Heart left ventricle (tissue), 16 donors: Measurements from ENCODE around the gene HOXB4. TPM values are rescaled to one million over a fixed set of nuclear protein-coding genes. Genes with fewer than 3 reads are reported as not detected.
A peak's percentile ranks its signal among the peaks of the same experiment; 100 is the strongest.

Experiments used
- ATAC-seq, 4 donors: fragments of 200-7000 bp; cut with Tn5 transposase; one replicate each; pipeline ENCODE4 v1.9.1; 2020 to 2022; ENCODE audit warnings: moderate library complexity in 4 of 4, mild to moderate bottlenecking in 3 of 4, moderate number of reproducible peaks in 1 of 4
- DNase-seq, 5 donors: peaks; one replicate each; pipeline ENCODE4 v3.0.0-alpha.2; 2020
- H3K27ac ChIP-seq, 12 donors: fragments of 200-600 bp; sonication (generic) in 4 of 12; one replicate each; pipeline versions ENCODE4 v1.5.0 to v1.8.0; 2016 to 2022; ENCODE audit warnings: mild to moderate bottlenecking in 2 of 12
- H3K27me3 ChIP-seq, 9 donors: fragments of 200-600 bp; sonication (generic) in 2 of 9; one replicate each; pipeline versions ENCODE4 v1.5.1 to v1.8.0; 2016 to 2022; ENCODE audit warnings: mild to moderate bottlenecking in 3 of 9
- H3K36me3 ChIP-seq, 9 donors: fragments of 200-600 bp; sonication (generic) in 2 of 9; one replicate each; pipeline versions ENCODE4 v1.5.0 to v1.8.0; 2018 to 2022; ENCODE audit warnings: mild to moderate bottlenecking in 2 of 9
- H3K4me1 ChIP-seq, 12 donors: fragments of 200-600 bp; sonication (generic) in 4 of 12; one replicate each; pipeline versions ENCODE4 v1.5.0 to v1.8.0; 2016 to 2022; ENCODE audit warnings: mild to moderate bottlenecking in 3 of 12
- H3K4me3 ChIP-seq, 12 donors: fragments of 200-600 bp; sonication (generic) in 4 of 12; one replicate each; pipeline versions ENCODE4 v1.5.0 to v1.8.0; 2017 to 2022; ENCODE audit warnings: mild to moderate bottlenecking in 9 of 12, moderate library complexity in 4 of 12
- H3K9me3 ChIP-seq, 12 donors: fragments of 200-600 bp; sonication (generic) in 4 of 12; one replicate each; pipeline versions ENCODE4 v1.5.0 to v1.8.0; 2016 to 2022; ENCODE audit warnings: mild to moderate bottlenecking in 1 of 12
- CTCF ChIP-seq, 12 donors: fragments of 200-600 bp; sonication (generic) in 4 of 12; IDR thresholded peaks; one replicate each; pipeline versions ENCODE4 v1.5.0 to v1.8.0; 2018 to 2022; ENCODE audit warnings: antibody characterized with exemption in 12 of 12, mild to moderate bottlenecking in 5 of 12
- POLR2A ChIP-seq, 2 donors: fragments of 450-650 bp; IDR thresholded peaks; one replicate each; pipeline ENCODE4 v1.6.1; 2017; ENCODE audit warnings: antibody characterized with exemption in 2 of 2, mild to moderate bottlenecking in 2 of 2, moderate library complexity in 2 of 2
- WGBS, 4 donors: extraction: QIAGEN DNeasy Blood & Tissue Kit in 2 of 4; methylation state at CpG; one replicate each; pipeline versions ENCODE4 v1.1.5 to v1.1.7; 2013 to 2018; 5-methylcytosine and 5-hydroxymethylcytosine counted together
- intact Hi-C, 10 donors: fragments of 100-400 bp; cut with DNase I; formaldehyde crosslinking; loops; one replicate each; pipeline versions ENCODE4 v1.11.1 to v1.14.2; 2022
- polyA plus RNA-seq, 2 donors: library from polyadenylated mRNA; stranded (reverse); fragments of 200-250 nt; gene quantifications; one replicate each; pipeline ENCODE4 v1.2.3, GENCODE V29; 2013
- total RNA-seq, 9 donors: library from RNA; depleted of rRNA in 2 of 9; stranded (reverse); fragments of >200 nt in 2 of 9; fragmentation: NEBNext Ultra II Directional in 3 of 9; extraction: Animal tissue kit (Norgen Biotek cat#: 25700) in 3 of 9; gene quantifications; one replicate each; pipeline versions ENCODE4 v1.1.0 to v1.2.4, GENCODE V29; 2016 to 2023
- donor health status: ischemic (EF 13 %, LVEDD 7.1; RV severe dilation, severe dysfunction).
- donor health status: healthy with polysubstance abuse.
- donor health status: DM: no; HTN: yes; CAD: no.
- donor health status: DM: no; HTN: no; CAD: no.
- donor health status: ischemic (EF 25% LVEDD 6.9; RV normal size, moderate dysfunction).
- donor health status: ischemic (EF 25% LVEDD 5.7; RV mildly dilated, moderate dysfunction).
- donor health status: healthy.
- donor health status: DM: yes; HTN: yes; CAD: no.
- donor health status: ischemic (EF 35%, LVEDD 5.7; RV mildly dilated, moderate dysfunction).
- donor health status: nonischemic (EF 11% LVEDD 7.7; RV severe dilation, severe dysfunction).
- donor health status: DM: yes; HTN: yes; CAD: no.
- donor health status: PGD.
- donor health status: ischemic (EF 29% LVEDD 5.4; RV normal size, mild dysfunction).
- donor health status: nonischemic (EF 23%, LVEDD 6.1; RV moderate dilation, normal function).

HOXB4 gene
- total and polyA plus RNA-seq, 11 donors = 0.27 to 2.8 (median 0.59) TPM; not detected in 1

DNA sequence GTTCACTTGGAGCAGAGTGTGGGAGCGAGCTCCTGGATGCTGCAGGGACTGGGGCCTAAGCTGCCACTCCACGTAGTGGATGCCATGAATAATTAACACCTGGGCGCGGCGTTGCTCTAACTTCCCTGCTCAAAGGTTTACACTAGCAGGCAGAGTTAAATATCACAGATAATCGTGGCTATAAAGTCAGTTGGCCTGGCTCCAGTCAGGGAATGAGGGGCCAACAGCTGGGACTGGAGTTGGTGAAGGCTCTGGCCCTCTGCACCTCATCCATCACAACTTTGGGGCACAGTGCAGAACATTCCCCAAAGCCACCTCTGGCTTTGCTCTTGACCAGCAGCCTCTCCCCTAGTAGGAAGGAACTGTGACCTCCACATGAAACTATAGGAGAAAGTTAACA is 10.9 kb downstream of the HOXB4 start:
- 40 to 56% (median 44%) methylated on average over 6 of the region's 6 CpGs for WGBS, 4 donors
- TF ChIP-seq CTCF (IDR thresholded peaks at IDR 0.05) = no peak
- TF ChIP-seq POLR2A (IDR thresholded peaks at IDR 0.05) = no peak

DNA sequence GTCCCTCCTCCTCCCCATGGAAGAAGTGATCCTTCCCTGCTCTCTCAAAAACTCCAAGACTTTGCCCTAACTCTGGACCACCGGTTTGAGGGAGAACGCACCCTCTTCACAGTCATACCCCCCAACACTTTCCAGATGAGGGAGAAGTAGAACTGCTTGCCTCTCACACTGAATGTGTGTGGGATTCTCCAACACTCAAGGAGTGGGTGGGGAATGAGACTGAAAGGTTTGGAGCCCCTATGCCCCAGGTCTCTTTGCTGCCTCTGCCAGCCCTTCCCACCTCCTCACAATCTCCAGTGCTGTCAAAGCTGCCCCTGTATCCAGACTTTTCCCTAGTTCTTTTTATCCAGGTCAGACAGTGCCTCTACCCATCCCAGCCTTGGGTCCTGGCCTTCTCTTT is 11.4 kb downstream of the HOXB4 start:
- H3K27ac ChIP-seq = peak overlapping the region in 8 of 12 donors; percentile 38 to 97 (median 66)
- no peaks in the 10 kb centered on the region for H3K9me3 ChIP-seq
- no peak for ATAC-seq
- no peak for DNase-seq
- peaks cover 18 to 99% (median 82%) of the 10 kb centered on the region in 9 donors for H3K27me3 ChIP-seq
- H3K4me1 ChIP-seq = peaks cover 0 to 43% (median 0%) of the 10 kb centered on the region in 12 donors
- TF ChIP-seq POLR2A (IDR thresholded peaks at IDR 0.05) = no peak
- no peak for TF ChIP-seq CTCF (IDR thresholded peaks at IDR 0.05)
- no peak overlapping the region for H3K4me3 ChIP-seq
- WGBS, 4 donors = 37 to 60% (median 43%) methylated on average over 2 of the region's 2 CpGs
- H3K36me3 ChIP-seq = no peaks in the 10 kb centered on the region
- intact Hi-C loops = no loop called here

More for the DNA sequence above, 10.9 kb downstream of the HOXB4 start:
- Histone ChIP-seq H3K9me3 (no peaks in the 10 kb centered on the region), H3K27ac (peak overlapping the region in 8 of 12 donors; percentile 38 to 97 (median 66)), H3K4me1 (peaks cover 0 to 43% (median 0%) of the 10 kb centered on the region in 12 donors), H3K36me3 (no peaks in the 10 kb centered on the region), H3K4me3 (no peak overlapping the region), H3K27me3 (peaks cover 18 to 100% (median 87%) of the 10 kb centered on the region in 9 donors)
- ATAC-seq = no peak
- intact Hi-C loops = no loop called here
- DNase-seq = no peak

GRCh38 chr17:48565925-48566710 is 12.0 kb downstream of the HOXB4 start:
- ATAC-seq = no peak
- TF ChIP-seq CTCF (IDR thresholded peaks at IDR 0.05) (no peak), POLR2A (IDR thresholded peaks at IDR 0.05) (no peak)
- Histone ChIP-seq H3K36me3 (no peaks in the 10 kb centered on the region), H3K27ac (peak overlapping the region in 6 of 12 donors; percentile 43 to 97 (median 74)), H3K4me1 (peaks cover 0 to 46% (median 0%) of the 10 kb centered on the region in 12 donors), H3K9me3 (no peaks in the 10 kb centered on the region), H3K27me3 (peaks cover 18 to 98% (median 78%) of the 10 kb centered on the region in 9 donors), H3K4me3 (no peak overlapping the region)
- intact Hi-C loops = loop anchor here in 1 of 10 donors (2.0 kb wide), 1 partner anchor 13 kb away; the partner anchor contains the start of gene HOXB4
- 34 to 63% (median 50%) methylated on average over 4 of the region's 4 CpGs for WGBS, 4 donors
- no peak for DNase-seq

DNA sequence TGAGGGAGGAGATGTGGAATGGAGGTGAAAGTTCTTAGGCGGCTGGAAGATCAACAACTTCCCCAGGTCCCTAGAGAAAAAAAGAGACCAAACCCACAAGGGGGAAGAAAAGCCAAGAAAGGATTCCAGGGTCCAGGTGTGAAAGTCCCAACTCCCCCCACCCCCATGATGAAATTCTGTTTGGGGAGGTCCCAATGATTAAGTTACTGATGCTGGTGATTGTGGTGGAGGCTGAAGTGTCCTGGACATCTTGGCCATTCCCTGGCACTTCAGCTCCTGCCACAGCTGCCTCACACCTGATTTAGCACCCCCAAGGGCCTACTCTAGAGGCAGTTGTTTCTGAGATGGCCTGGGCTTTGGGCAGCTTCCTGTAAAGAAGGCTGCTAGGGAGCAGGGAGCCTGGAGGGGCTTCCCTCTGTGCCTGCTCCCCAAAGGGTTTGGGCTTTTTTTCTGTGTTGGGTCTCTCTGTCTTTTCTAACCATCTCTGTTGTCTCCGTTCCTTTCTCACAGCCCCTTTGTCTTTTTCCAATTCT is 13.1 kb downstream of the HOXB4 start:
- Histone ChIP-seq H3K27me3 (peaks cover 16 to 96% (median 72%) of the 10 kb centered on the region in 9 donors), H3K4me3 (peak overlapping the region in 5 of 12 donors; percentile 39 to 56 (median 54)), H3K9me3 (no peaks in the 10 kb centered on the region), H3K27ac (peak overlapping the region in 4 of 12 donors; percentile 70 to 97 (median 80)), H3K4me1 (peaks cover 0 to 46% (median 0%) of the 10 kb centered on the region in 12 donors), H3K36me3 (no peaks in the 10 kb centered on the region)
- WGBS, 4 donors = 43 to 51% (median 44%) methylated on average over 2 of the region's 2 CpGs
- no peak for TF ChIP-seq POLR2A (IDR thresholded peaks at IDR 0.05)
- TF ChIP-seq CTCF (IDR thresholded peaks at IDR 0.05) = no peak
- DNase-seq = no peak
- no peak for ATAC-seq
- intact Hi-C loops = loop anchor here in 1 of 10 donors (2.0 kb wide), 1 partner anchor 14 kb away; the partner anchor contains the start of gene HOXB4
